Fibroblast of upper back skin (primary cell): ENCODE data around the gene NSD2.

ENCODE experiments used
- DNase-seq: peaks from one replicate; pipeline ENCODE4 v3.0.0-alpha.2; 2013

The NSD2 gene

DNA sequence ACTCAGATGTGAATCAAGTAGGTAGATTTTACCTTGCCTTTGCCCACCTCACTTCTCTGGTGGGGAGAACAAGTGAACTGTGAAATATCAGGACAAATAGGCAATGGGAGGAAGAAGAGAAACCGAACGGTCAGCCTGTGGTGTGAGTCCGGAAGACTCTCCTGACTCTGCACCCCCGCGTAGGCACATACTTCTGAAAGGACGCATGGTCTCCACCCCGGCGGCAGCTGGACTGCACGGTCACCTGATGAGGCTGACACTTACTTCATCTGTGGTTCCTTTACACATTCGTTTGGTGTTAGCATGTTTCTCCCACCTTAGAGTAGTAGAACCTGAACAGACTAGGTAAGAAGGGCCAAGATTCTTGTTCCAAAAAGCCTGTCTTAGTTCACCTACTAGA, 79.2 kb downstream of the NSD2 start:
- DNase-seq = no peak

DNA sequence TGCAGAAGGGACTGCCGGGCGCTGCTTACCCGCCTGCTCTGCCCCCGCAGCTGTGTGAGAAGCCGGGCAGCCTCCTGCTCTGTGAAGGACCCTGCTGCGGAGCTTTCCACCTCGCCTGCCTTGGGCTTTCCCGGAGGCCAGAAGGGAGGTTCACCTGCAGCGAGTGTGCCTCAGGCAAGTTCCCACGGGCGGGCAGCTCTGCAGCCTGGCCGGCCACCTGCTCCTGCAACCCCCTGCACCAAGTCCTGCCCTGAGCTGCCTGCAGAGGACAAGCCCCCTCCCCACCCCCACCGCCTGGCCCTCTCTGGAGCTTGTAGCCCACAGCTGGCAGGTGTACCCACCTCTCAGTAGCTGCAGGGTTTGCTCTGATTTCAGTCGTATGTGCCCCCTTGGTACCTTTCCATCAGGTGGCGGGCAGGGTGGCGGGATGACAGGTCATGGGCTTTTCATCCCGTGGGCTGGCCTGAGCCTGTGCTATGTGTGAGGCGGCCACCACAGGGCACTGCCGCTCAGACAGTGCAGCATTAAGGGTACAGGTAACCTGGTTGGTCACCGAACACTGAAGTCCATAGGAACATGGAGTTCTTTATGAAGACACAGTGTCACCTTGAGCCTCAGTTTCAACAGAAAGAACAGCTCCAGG, 81.0 kb downstream of the NSD2 start:
- no peak for DNase-seq

DNA sequence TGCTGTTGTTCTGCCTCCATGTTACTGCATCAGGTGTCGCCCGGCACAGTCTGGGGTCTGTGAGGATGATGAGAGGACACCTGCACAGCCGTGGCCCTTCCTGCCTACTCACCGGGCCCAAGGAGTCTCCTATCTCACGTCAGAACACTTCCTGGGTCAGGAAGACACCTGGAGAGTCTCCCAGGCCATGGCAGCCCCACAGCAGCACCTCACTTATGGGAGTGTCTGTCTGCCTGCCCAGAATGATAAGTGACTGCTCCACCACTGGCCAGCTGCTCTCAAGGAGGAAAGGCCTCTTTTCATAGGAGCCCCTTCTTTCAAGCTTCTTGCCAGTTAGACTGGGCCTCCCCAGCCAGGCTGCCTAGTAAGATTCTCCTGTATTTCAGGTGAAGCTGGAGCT, 81.5 kb downstream of the NSD2 start:
- DNase-seq = no peak

DNA sequence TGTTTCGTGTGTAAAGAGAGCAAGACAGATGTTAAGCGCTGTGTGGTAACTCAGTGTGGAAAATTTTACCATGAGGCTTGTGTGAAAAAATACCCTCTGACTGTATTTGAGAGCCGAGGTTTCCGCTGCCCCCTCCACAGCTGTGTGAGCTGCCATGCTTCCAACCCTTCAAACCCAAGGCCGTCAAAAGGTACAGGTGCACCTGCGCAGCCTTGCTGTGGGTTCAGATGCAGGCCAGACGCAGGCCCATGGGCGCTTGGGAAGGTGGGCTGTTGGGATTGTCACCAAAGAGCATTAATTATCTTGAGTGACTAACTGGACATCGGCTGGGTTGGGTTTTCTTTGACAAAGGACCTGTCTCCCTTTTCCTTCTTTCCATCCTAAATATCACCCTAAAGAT, 82.1 kb downstream of the NSD2 start:
- DNase-seq = no peak

DNA sequence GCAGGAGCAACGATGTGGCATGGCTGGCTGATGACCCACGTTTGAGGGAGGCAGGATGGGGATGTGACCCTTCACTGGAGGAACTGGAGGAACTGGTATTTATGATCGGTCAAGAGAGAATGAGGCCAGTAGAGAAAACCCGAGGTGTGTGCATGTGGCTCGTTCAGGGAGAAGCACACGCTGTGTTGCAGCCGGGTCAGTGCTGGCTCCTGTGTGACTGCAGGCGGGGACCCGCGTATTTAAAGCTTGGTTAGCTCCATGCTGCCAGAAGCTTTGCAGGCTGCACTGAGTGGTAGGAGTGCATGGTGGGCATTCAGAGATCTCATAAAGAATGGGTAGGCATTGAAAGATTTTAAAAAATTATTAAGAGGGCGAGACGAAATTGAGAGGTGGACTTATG, 85.4 kb downstream of the NSD2 start:
- DNase-seq = no peak

DNA sequence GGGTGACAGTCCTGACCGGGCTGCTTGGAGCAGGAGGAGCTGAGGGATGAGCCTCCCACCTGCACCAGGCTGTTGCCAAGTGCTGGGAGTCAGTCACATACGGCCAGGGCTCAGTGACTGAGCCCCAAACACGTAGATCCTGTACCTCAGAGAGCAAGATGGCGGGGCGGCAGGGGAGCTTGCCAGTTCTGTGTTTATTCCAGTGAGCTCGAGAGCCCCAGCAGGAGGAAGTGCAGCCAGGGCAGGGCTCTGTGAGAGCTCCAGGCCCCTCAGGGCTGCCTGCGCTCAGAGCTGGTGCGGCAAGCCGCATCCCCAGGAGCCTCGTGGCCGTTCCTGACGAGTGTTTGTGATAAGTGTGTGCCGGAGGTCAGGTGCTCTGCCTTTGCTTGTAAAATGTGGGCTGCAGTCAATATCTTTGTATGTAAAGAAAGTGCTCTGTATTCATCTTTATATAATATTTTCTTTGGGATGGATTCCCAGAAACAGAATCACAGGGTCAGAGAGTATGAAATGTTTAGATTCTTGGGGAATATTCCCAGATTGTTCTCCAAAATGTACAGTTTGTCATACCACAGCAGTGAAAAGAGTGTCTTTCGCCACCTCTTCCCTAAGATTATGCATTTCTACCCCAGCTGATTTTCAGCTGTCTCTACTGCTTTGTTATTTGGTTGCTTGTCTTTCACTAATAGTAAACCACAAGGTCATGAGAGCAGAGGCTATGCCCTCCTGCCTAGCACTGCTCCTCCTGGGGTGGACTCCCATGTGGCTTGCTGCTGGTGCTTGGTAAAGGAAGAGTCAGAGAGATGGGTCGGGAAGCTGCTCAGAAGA, 87.3 kb downstream of the NSD2 start:
- no peak for DNase-seq

DNA sequence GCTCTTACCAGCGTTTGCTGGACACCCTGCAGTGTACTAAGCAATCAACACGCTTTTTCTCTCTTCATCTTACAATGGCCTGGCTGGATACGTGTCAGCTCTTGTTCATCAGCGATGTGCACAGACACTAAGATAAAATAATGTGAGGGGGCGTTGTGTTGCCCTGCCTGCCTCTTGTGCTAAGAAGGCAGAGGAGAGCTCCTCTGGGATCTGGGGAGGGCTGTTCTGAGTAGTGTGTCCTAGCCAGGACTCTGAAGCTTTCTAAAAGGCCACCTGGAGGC, 87.9 kb downstream of the NSD2 start:
- DNase-seq = no peak

DNA sequence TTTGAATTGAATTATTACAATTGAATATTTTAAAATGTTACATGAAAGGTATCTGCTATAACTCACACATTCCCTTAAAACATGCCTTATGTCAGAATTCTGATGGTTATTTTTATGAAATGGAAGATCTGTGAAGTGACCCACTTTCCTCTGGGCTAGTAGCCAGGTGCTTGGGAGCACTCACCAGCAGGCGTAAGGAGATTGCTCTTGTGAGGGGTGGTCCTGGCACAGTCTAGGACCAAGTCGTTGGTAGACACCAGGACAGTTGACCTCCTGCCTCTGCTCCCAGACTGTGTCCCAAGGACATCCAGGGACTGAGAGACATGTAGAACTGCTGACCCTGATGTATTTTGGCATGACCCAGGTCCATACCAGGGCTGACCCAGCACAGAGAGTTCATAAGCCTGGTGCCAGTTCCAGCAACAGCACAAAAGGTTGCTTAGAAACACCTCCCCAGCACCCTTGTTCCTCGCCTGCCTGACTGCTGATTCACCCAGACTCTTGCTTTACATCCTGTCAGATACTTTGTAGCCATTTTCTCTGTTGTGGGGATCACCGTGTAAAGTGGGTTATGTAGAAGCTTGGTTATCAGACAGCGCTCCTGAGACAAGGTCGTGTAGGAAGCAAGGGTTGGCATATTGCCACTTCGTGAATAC, 89.1 kb downstream of the NSD2 start:
- no peak for DNase-seq

DNA sequence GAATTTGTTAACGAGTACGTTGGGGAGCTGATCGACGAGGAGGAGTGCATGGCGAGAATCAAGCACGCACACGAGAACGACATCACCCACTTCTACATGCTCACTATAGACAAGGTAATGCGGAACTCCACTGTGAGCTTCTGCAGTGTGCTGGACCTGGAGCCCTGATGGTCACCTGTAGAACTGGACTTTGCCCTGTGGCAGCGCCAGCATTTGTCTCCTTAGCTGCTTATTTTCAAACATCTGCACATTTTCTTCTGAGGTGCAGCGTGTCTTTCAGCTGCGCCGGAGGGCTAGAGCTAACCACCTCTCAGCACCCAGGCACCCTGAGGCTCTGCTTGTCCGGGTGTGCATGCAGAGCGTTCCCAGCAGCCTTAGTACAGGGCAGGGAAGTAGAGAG, 89.8 kb downstream of the NSD2 start:
- no peak for DNase-seq

DNA sequence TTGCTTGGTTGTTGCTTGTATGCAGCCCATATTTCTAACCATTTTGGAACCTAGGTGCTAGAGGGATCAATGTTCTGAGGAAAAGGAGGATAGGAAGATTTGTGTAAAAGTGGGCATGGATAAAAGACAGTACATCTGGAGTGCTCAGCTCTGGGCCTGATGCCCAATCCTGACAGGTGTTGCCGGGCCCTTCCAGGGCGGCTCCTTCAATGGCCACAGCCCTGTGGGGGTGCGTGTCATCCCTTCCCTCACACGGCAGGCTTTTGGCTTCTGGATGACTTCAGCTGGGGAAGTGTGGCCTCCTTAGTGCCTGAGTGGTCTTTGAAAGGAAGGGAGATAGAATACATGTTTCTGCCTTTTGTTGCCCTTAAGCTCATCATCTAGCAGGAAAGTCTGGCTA, 90.4 kb downstream of the NSD2 start:
- no peak for DNase-seq

DNA sequence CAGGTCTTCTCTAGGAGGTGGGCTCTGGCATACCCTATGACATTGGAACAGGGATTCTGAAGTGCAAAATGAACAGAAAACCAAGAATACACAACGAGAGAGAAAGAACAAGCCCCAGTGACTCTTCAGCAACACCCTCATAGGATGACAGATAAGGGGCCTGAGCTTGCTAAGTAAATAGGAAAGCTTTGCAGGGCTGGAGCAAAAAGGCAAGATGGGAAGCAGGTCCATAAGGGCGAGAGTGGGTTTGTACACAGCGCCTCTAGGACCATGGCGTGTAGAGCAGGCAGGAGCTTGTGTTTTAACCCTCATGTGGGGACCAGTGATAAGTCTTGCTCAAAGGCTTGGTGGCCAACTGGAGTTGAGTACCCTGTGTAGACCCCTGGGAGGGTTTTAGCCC, 91.8 kb downstream of the NSD2 start:
- DNase-seq = no peak

DNA sequence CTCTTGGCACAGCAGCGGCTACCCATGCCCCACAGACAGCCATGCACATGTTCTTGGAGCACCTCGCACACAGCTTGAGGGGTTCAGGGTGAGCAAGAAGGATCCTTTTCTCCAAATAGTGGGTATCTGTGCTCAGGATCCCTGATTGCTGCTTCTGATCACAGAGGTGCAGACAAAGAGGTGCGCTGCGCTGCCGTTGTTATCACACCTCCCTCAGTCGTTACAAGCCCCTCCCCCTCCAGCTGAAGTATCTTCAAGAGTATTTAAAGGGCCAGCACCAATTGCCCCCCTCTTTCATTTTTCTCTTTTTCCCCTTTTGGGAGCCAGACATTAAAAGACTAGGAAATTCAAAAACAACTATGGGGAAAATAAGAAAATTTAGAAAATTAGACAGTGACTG, 93.2 kb downstream of the NSD2 start:
- DNase-seq = no peak

DNA sequence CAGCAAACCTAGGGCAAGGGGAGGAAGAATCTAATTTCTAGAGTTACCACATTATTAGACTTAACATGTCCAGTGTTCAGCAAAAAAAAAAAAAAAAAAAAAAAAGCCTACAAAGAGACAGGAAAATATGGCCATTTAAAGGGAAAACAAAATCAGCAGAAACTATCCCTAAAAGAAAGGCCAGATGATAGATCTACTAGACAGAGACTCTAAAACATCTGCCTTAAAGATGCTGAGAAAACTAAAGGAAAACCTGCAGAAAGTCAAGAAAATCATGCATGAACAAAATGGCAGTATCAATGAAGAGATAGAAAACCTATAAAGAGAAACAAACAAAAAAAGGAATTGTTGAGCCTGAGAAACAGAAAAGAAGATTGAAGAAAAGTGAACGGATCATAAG, 93.8 kb downstream of the NSD2 start:
- no peak for DNase-seq

DNA sequence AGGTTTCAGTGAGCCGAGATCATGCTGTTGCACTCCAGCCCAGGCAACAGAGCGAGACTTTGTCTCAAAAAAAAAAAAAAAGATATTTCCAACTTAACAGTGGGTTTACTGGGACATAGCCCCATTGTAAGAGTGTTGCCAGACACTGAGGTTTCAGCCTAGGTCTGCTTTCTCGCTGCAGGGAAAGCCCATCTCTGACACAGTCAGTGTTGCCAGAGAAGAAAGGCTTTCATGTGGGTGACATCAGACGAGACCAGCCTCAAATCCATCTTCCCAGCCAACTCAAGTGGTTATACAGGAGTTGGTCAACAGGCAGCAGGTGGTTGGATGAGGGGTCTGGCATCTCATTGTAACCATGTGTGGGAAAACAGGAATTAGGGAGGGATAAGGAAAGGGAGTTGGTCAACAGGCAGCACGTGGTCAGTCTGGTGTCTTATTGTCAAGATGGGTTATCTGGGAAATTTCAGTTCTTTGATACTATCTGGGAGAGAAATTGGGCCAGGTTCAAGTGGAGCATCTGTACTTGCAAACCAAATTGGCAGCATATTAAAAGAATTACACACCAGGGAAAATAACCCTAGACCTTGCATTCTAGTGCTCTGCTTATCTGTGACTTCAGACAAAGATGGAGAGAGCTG, 96.4 kb downstream of the NSD2 start:
- DNase-seq = peak; percentile 10

DNA sequence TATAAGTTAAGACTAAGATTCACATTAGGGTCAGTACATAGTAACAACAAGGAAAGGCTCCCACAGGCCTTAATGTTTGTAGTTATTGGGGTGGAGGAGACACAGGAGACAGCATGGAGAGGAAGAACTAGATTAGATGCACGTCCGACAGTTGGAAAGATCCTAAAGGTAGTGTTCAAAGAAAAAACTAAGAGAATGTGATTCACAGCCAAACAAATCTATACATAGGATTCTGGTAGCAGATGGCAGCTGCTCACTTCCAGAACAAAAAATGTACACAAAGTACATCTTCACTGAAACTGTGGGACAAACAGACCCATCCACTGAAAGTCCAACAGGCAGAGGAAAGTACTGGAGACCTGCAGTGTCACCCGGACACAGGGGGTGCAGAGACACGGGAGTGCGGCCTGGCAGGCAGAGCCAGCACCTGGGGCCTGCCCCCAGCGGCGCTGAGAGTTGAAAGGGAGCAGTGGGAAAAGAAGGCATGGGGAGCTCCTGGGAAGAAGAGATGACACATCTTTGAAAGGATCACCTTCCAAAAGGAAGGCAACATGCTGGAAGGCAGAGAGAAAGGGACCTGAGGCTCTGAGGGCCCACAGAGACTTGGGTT, 97.6 kb downstream of the NSD2 start:
- no peak for DNase-seq

DNA sequence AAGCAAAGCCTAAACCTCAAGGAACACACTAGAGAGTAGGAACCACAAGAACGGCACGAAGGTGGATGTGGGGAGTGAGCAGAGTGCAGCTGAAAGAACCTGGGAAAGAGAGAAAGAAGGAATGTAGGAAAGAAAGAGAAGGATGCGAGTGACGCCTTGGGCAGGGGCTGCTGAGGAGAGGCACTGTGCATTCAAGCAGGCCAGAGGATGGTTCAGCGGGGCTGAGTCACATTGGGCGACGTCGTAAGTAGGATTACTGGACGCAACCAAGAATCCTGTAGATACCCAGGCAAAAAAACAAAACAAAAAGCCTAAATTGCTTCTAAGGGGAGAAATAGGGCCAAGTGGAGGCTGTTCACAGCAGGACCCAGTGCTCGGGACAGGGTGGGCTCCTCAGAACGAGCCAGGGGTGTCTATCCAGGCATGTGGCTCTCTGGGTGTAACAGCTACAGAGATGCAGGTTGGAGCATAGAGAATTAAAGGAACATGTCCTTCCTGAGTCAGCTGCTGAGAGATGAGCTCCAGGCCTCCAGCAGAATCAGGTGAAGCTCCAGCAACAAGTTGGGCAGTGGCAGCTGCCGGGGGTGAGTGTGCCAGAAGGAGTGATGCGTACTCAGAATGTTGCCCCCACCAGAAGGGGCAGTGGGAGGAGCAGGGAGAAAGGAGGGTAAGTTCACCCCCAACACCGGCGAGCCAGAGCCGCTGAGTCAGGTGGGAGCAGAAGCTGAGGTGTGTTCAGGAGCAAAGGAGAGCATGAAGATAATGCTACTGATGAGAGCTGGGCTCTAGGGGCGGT, 98.9 kb downstream of the NSD2 start:
- DNase-seq = no peak

DNA sequence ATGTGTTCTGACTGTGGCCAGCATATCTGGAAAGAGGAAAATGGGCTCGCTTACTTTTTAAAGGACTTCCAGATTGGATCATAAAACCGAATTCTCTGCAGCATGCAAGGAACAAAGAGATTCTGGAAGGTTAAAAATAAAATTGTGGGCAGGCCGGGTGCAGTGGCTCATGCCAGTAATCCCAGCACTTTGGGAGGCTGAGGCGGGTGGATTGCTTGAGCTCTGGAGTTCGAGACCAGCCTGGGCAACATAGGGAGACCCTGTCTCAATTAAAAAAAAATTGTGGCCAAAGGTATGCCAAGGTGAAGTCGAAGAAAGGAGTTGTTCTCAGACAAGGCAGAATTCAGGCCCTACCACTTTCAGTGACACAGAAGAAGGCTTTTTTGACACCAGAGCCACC, 99.7 kb downstream of the NSD2 start:
- no peak for DNase-seq

DNA sequence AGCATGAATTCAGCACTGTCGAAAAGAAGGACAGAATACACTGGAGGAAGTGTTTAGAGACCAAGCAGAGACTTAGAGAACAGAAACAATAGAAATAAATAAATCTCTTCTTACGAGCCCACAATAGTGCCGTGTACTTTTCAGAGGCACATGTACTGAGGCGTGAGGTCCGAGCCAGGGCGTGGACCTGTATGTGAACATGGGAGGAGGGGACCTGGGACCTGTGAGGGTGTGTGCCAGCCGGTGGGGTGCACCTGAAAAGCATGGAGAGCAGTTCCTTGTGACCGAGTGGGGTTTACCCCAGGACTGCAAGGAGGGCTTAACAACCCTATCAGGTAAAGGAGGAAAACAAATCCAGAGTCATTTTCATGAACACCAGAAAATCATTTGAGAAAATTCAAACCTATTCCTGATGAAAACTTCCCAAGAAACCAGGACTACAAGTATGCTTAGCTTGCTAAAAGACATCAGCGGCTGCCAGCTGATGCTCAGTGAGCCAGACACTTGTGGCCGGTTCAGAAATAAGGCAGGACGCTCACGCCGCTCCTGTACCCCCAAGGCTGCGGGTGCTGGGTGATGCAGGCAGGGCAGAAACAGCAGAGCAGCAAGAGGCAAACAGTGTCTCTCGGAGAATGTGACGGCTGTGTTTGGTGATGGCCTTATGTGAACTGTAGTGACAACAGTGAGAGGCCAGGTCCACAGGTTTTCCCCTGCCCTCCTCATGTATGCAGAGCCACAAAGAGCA, 100.4 kb downstream of the NSD2 start:
- DNase-seq = no peak

DNA sequence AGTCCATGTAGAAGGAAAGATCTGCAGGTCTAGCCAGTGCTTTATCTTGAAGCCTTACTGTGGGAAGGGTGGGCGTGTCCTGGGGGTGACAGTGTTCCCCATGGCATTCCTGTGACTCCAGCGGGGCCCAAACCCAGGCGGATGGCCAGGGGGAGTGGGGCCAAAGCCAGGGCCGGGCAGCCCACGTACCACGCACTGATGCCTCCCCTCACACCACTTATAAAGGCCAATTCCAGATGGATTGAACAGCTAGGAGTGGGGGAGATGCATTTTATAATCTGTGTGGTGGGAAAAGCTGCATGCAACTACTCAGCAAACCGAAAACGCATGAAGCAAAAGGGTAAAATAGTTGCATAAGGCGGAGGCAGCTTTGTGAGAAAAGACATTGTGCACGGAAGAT, 101.2 kb downstream of the NSD2 start:
- no peak for DNase-seq

DNA sequence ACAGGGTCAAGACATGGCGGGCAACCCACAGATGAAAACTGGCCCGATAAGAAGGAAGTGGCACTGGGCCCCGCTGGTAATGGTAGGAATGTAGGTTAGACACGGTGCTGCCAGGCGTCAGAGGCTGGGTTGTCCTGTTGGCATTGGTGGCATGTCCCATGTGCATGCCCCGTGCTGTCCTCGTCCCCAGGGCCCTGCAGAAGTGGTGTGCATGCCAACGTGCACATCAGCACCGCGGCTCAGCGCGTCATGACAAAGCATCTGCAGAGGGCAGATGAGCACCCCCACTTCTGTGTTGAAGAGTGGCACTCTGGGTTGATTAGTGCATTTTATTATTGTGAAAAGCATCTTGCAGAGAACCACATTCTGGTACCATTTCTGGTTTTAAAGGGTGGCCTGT, 102.0 kb downstream of the NSD2 start:
- no peak for DNase-seq

DNA sequence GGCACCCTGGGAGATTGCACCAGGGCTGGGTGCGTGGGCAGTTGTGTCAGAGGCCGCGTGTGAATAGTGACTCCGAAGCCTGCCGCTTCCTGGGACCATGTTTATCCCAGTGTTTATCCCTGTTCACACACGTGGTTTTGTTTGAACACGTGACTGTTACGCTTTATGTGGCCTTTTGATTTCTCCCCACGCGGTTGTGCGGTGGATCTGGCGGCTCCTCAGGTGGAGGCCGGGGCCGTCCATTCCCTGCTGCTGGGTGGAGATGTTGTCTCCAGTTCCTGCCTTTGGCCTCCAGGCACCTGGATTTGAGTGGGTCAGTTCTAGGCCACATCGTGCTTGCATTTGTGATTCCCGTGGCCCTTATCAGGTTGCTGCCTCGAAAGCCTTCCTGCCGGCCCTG, 102.5 kb downstream of the NSD2 start:
- no peak for DNase-seq

DNA sequence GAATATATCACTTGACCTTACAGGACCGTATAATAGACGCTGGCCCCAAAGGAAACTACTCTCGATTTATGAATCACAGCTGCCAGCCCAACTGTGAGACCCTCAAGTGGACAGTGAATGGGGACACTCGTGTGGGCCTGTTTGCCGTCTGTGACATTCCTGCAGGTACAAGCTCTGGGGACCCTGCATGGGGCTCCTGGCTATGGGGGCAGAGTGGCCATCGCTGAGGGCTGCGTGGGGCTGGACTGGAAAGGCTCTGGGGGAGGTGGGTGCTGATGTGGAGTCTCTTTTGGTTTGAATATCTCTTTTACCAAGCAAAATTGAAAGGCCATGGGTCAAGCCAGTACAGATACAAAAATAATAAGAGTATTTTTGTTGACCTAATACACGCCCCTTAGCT, 103.6 kb downstream of the NSD2 start:
- DNase-seq = no peak
